Left hindlimb (tissue), 1 donor: ENCODE measurements around the gene CPN1.

Source experiments
- DNase-seq: peaks from one replicate; pipeline ENCODE4 v3.0.0-alpha.2; 2018

CPN1 gene

DNA sequence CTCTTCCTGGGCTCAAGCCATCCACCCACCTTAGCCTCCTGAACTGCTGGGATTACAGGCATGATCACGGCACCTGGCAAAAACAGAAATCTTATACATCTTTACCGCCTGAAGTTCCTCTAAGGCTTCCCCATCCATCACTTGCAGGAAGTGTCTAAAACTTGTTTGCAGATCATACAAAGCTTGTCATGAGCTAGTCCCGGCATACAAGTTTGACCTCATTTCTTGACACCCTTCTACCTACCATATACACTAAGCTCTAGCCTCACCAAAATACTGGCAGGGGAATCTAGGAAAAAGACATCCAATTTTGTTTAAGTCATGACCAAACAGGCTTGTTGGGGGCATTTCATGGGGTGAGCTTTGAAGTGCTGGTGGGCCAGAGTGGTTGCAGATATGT lies 86.4 kb downstream of the CPN1 start:
- DNase-seq, result no peak

- DNase-seq, result no peak
Observed at GRCh38 chr10:99994801-99995200, 86.9 kb downstream of the CPN1 start.

DNA sequence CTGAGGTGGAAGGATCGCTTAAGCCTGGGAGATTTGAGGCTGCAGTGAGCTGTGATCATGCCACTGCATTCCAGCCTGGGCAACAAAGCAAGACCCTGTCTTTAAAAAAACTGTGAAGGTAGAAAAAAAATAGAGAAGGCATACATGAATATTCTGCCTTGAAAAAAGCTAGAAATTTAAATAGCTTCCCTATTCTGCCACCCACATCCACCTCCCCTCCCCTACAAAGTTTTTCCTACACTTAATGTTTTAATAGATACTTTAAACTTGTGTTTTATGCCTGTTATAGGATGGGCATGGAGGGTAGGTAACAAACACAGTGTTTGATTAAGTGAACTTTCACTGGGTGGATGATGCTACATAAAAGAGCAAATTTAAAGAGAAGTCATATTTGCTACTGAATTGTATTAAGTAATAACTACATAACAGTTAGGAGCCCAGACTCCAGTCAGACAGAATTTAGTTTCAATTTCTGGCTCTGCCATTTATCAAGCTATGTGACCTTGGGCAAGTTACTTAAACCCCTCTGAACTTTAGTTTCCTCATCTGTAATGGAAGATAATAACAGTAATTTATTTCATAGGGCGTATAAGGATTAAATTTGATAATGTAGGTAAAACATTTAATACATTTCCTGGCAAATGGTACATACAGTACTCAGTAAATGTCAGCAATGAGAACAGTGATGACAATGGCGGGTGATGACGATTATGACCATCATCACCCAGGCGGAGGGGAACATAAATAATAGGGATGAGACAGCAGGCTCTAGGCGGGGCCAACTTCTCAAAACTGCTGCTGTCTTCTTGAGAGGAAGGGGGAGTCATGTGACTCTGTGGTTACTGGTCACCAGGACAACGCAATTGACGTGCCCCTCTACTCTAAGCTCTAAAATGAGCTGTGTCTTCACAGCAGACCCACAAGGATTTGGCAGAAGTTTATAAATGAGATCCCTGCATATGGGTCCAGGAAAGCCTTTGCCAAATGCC lies 87.7 kb downstream of the CPN1 start:
- DNase-seq, result peak; percentile 83
